ENCODE data around the gene GOLGA6L10.
"Not testable (repeated sequence)": the region's sequence is repeated elsewhere in the genome, so short reads cannot be mapped to it uniquely, and the experiment has no call there.

DNA sequence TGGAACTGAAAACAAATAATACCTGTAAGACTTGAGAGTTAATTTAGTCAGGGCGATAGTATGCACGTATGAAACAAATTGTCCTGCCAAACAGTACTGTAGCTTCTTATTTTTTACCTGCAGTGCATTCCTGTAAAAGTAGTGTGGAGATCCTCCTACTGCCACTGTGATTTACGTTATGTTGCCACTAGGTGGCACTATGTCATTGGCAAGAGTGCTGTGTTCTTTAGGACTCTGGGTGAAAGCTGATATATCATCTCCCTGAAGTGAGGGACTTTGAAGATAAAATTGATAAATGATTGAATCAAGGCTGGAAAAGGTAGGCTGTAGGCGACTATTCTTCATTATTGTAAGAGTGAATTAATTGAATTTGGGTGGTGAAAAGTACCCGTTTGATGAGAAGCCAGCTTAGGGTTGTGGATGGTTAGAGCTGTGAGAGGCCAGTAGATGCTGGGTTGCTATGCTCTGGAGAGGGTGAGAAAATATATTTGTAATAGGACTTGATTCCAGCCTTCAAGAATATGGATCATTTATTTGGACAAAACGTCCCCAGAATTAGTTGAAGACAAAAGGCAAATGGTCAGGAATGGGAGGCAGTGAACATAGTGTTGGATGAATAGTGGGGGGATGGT, 16.5 kb upstream of the GOLGA6L10 start:
- TF ChIP-seq, protein P1, sequence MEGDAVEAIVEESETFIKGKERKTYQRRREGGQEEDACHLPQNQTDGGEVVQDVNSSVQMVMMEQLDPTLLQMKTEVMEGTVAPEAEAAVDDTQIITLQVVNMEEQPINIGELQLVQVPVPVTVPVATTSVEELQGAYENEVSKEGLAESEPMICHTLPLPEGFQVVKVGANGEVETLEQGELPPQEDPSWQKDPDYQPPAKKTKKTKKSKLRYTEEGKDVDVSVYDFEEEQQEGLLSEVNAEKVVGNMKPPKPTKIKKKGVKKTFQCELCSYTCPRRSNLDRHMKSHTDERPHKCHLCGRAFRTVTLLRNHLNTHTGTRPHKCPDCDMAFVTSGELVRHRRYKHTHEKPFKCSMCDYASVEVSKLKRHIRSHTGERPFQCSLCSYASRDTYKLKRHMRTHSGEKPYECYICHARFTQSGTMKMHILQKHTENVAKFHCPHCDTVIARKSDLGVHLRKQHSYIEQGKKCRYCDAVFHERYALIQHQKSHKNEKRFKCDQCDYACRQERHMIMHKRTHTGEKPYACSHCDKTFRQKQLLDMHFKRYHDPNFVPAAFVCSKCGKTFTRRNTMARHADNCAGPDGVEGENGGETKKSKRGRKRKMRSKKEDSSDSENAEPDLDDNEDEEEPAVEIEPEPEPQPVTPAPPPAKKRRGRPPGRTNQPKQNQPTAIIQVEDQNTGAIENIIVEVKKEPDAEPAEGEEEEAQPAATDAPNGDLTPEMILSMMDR (conservative IDR thresholded peaks at IDR 0.05; ENCODE audit: low read depth, low read length): not testable (repeated sequence)
- TF ChIP-seq EZH2 (IDR thresholded peaks at IDR 0.05; ENCODE audit: low read length, unreplicated experiment); EZH2phosphoT487 (IDR thresholded peaks at IDR 0.05; ENCODE audit: borderline replicate concordance, low read length): not testable (repeated sequence)
